IMR-90 (cell line): ENCODE results near the gene CNOT2. TPM values are rescaled to one million over a fixed set of nuclear protein-coding genes. Genes with fewer than 3 reads are reported as not detected.
A peak's percentile ranks its signal among the peaks of the same experiment; 100 is the strongest.

Source experiments
- ATAC-seq: fragments of 200-7000 bp; cut with Tn5 transposase; 2 replicates; pipeline ENCODE4 v1.9.1; 2020; ENCODE audit warnings: low read depth, mild to moderate bottlenecking, moderate library complexity
- BruUV-seq: library from RNA; stranded (reverse); fragments of 400-500 nt; replicated peaks from 2 replicates; lab custom pipeline; 2021; lab: Mats Ljungman, UMichigan
- CTCF ChIA-PET: fragments of 300-600 bp; formaldehyde crosslinking; extraction: SDS; loops from one replicate; lab custom pipeline; 2021; ENCODE audit warnings: antibody characterized with exemption; lab: Yijun Ruan, JAX
- POLR2A ChIA-PET: fragments of 300-600 bp; sonication (Branson Sonifier 250); formaldehyde crosslinking; loops from one replicate; lab custom pipeline; 2022; ENCODE audit warnings: antibody characterized with exemption; ENCODE audit not compliant: unreplicated experiment; lab: Charles Lee
- DNase-seq: peaks from one replicate; pipeline ENCODE4 v3.0.0; 2013
- H2AFZ ChIP-seq: replicated peaks from 2 replicates; pipeline ENCODE3; 2013; ENCODE audit warnings: low read length, mild to moderate bottlenecking; ENCODE audit not compliant: poor library complexity
- H2AK5ac ChIP-seq: 2 replicates; pipeline ENCODE4 v1.6.1; 2013; ENCODE audit warnings: low read depth, low read length, inconsistent platforms
- H2AK9ac ChIP-seq: replicated peaks from 2 replicates; pipeline ENCODE3; 2013; ENCODE audit warnings: mild to moderate bottlenecking, low read depth, low read length, moderate library complexity; ENCODE audit not compliant: poor library complexity
- H2BK120ac ChIP-seq: 2 replicates; pipeline ENCODE4 v1.6.1; 2013; ENCODE audit warnings: low read depth, low read length, inconsistent platforms
- H2BK15ac ChIP-seq: 3 replicates; pipeline ENCODE4 v1.6.1; 2013; ENCODE audit warnings: low read depth, low read length, inconsistent platforms
- H2BK20ac ChIP-seq: 2 replicates; pipeline ENCODE4 v1.6.1; 2013; ENCODE audit warnings: low read depth, mild to moderate bottlenecking, inconsistent platforms, low read length, moderate library complexity
- H2BK5ac ChIP-seq: 2 replicates; pipeline ENCODE4 v1.6.1; 2013; ENCODE audit warnings: mild to moderate bottlenecking, low read depth, low read length, inconsistent platforms; ENCODE audit not compliant: poor library complexity, severe bottlenecking
- H3K14ac ChIP-seq: replicated peaks from 2 replicates; pipeline ENCODE4 v1.6.1; 2013; ENCODE audit warnings: low read depth, low read length, inconsistent platforms
- H3K18ac ChIP-seq: 2 replicates; pipeline ENCODE4 v1.6.1; 2013; ENCODE audit warnings: low read depth, low read length, control low read depth
- H3K23ac ChIP-seq: 2 replicates; pipeline ENCODE4 v1.6.1; 2013; ENCODE audit warnings: low read depth, low read length, inconsistent platforms
- H3K27ac ChIP-seq: 2 replicates; pipeline ENCODE4 v1.5.1; 2013; ENCODE audit warnings: mild to moderate bottlenecking, control low read depth, low read length; ENCODE audit not compliant: insufficient read depth
- H3K27me3 ChIP-seq: 2 replicates; pipeline ENCODE4 v1.6.1; 2013; ENCODE audit warnings: low read length; ENCODE audit not compliant: control insufficient read depth, insufficient read depth
- H3K36me3 ChIP-seq: 2 replicates; pipeline ENCODE4 v1.6.1; 2013; ENCODE audit warnings: low read length, mixed read lengths; ENCODE audit not compliant: control insufficient read depth, insufficient read depth
- H3K4ac ChIP-seq: 2 replicates; pipeline ENCODE4 v1.6.1; 2013; ENCODE audit warnings: low read depth, low read length, inconsistent platforms
- H3K4me1 ChIP-seq: 2 replicates; pipeline ENCODE4 v1.6.1; 2013; ENCODE audit warnings: low read length, mixed read lengths; ENCODE audit not compliant: control insufficient read depth, insufficient read depth
- H3K4me2 ChIP-seq: 2 replicates; pipeline ENCODE4 v1.6.1; 2013; ENCODE audit warnings: low read depth, mild to moderate bottlenecking, control low read depth, low read length, moderate library complexity
- H3K4me3 ChIP-seq: 2 replicates; pipeline ENCODE4 v1.5.1; 2013; ENCODE audit warnings: low read depth, mild to moderate bottlenecking, control low read depth, low read length, moderate library complexity; ENCODE audit not compliant: insufficient read depth
- H3K56ac ChIP-seq: 2 replicates; pipeline ENCODE4 v1.6.1; 2013; ENCODE audit warnings: low read length, inconsistent platforms; ENCODE audit not compliant: insufficient read depth; ENCODE audit errors: extremely low read depth
- H3K79me1 ChIP-seq, 2 experiments: 2 replicates each; pipeline ENCODE4 v1.6.1; 2013; ENCODE audit warnings: low read length in 2 of 2, inconsistent platforms in 1 of 2, low read depth in 1 of 2
- H3K9ac ChIP-seq: 2 replicates; pipeline ENCODE4 v1.6.1; 2013; ENCODE audit warnings: low read depth, low read length, control low read depth
- H3K9me1 ChIP-seq: 2 replicates; pipeline ENCODE4 v1.6.1; 2013; ENCODE audit warnings: low read length, inconsistent platforms; ENCODE audit not compliant: insufficient read depth
- H3K9me3 ChIP-seq: 2 replicates; pipeline ENCODE4 v1.6.1; 2013; ENCODE audit warnings: low read length; ENCODE audit not compliant: control insufficient read depth, insufficient read depth
- H4K20me1 ChIP-seq: 2 replicates; pipeline ENCODE4 v1.6.1; 2013; ENCODE audit warnings: low read length, inconsistent platforms; ENCODE audit not compliant: insufficient read depth
- H4K5ac ChIP-seq: 2 replicates; pipeline ENCODE4 v1.6.1; 2013; ENCODE audit warnings: mild to moderate bottlenecking, low read depth, low read length, control low read depth
- H4K8ac ChIP-seq, 2 experiments: 2 replicates each; pipeline ENCODE4 v1.6.1; 2013; ENCODE audit warnings: low read depth in 2 of 2, low read length in 2 of 2, control low read depth in 1 of 2, inconsistent platforms in 1 of 2
- H4K91ac ChIP-seq: 2 replicates; pipeline ENCODE4 v1.6.1; 2013; ENCODE audit warnings: low read depth, low read length, inconsistent platforms; ENCODE audit not compliant: insufficient read depth
- CTCF ChIP-seq: conservative IDR thresholded peaks from 2 replicates; pipeline ENCODE4 v1.5.1; 2012; ENCODE audit warnings: mild to moderate bottlenecking, low read depth, low read length, improper control_type of control experiment
- ELK1 ChIP-seq: fragments of 150-350 bp; IDR thresholded peaks from 2 replicates; pipeline ENCODE4 v1.6.1; 2016; ENCODE audit warnings: low read depth, mild to moderate bottlenecking, low read length, moderate library complexity, borderline replicate concordance
- NFE2L2 ChIP-seq: fragments of 150-350 bp; IDR thresholded peaks from 2 replicates; pipeline ENCODE4 v1.6.1; 2016; ENCODE audit warnings: low read depth, mild to moderate bottlenecking, low read length
- POLR2A ChIP-seq: IDR thresholded peaks from 2 replicates; pipeline ENCODE4 v1.6.1; 2012; ENCODE audit warnings: mild to moderate bottlenecking, low read depth, low read length
- RCOR1 ChIP-seq: IDR thresholded peaks from 2 replicates; pipeline ENCODE4 v1.6.1; 2012; ENCODE audit warnings: mild to moderate bottlenecking, low read length, improper control_type of control experiment; ENCODE audit not compliant: insufficient replicate concordance
- SMC3 ChIP-seq: fragments of 150-350 bp; IDR thresholded peaks from 2 replicates; pipeline ENCODE4 v1.6.1; 2016; ENCODE audit warnings: low read depth, mild to moderate bottlenecking, antibody characterized with exemption, low read length, moderate library complexity
- WGBS, 2 experiments: methylation state at CpG; one replicate each; pipeline versions ENCODE4 v1.1.5 to v1.1.7; 2013; ENCODE audit warnings: missing lambda C conversion rate in 2 of 2; ENCODE audit not compliant: insufficient read length in 1 of 2; ENCODE audit errors: extremely low coverage in 2 of 2; 5-methylcytosine and 5-hydroxymethylcytosine counted together
- dilution Hi-C: fragments of 300-500 bp; cut with HindIII; formaldehyde crosslinking; loops from one replicate; pipeline ENCODE4 v1.14.3; 2018; ENCODE audit warnings: low sequenced_read_pairs; ENCODE audit not compliant: unreplicated experiment
- in situ Hi-C: fragments of 300-500 bp; cut with MboI; formaldehyde crosslinking; loops from 3 replicates; pipeline ENCODE4 v1.14.3; 2019; ENCODE audit warnings: low sequenced_read_pairs, inconsistent platforms, mixed read lengths
- intact Hi-C: fragments of 100-400 bp; cut with micrococcal nuclease; formaldehyde crosslinking; loops from 2 replicates; pipeline ENCODE4 v1.10.0; 2022
- polyA plus RNA-seq, 3 experiments: library from polyadenylated mRNA; depleted of rRNA; stranded (reverse); fragments of >200 nt; gene quantifications; 2 replicates each; pipeline ENCODE4 v1.2.3, GENCODE V29; 2012; ENCODE audit warnings: low replicate concordance in 1 of 3
- total RNA-seq: library from RNA; depleted of rRNA; stranded (reverse); fragments of >200 nt; gene quantifications from 2 replicates; pipeline ENCODE4 v1.2.3, GENCODE V29; 2012

CNOT2 gene
- total and polyA plus RNA-seq, 2 of the 4 experiments (the other 2 are of a cell fraction), result 63.4 to 159 TPM

- peaks cover 10% of the 10 kb centered on the region for H3K4me1 ChIP-seq
These were observed 8.4 kb downstream of the CNOT2 start for GRCh38 chr12:70251661-70252060.

More at GRCh38 chr12:70251661-70252060, 8.4 kb downstream of the CNOT2 start:
- H3K14ac ChIP-seq, result no peak overlapping the region
- peaks cover 9 to 41% of the 10 kb centered on the region in 2 experiments; a peak in 3 of 4 replicates for H3K79me1 ChIP-seq
- peaks cover 3% of the 10 kb centered on the region; the same call in 1 of the 2 replicates for H3K9me1 ChIP-seq
- in situ Hi-C loops (no loop called here), dilution Hi-C loops (no loop called here), intact Hi-C loops (no loop called here)
- H2AK5ac ChIP-seq, result no peak overlapping the region
- no peak overlapping the region for H3K9ac ChIP-seq
- peak; percentile 18 for DNase-seq
- no peak for TF ChIP-seq RCOR1
- TF ChIP-seq SMC3, result no peak
- no peak for TF ChIP-seq CTCF
- TF ChIP-seq POLR2A, result no peak
- TF ChIP-seq NFE2L2, result no peak
- TF ChIP-seq ELK1, result no peak
- no peak overlapping the region for H4K91ac ChIP-seq
- no peak overlapping the region for H4K8ac ChIP-seq
- no peak overlapping the region for H2BK15ac ChIP-seq
- H3K18ac ChIP-seq, result no peak overlapping the region
- no peak overlapping the region for H3K4me3 ChIP-seq
- ATAC-seq, result no peak
- peak overlapping the region; percentile 68 for H2BK5ac ChIP-seq
- no peak overlapping the region for H3K23ac ChIP-seq
- no peak overlapping the region for H2BK120ac ChIP-seq
- H2AFZ ChIP-seq, result no peak overlapping the region
- no peak overlapping the region for H2AK9ac ChIP-seq
- no peak overlapping the region for H3K56ac ChIP-seq
- no peak overlapping the region for H3K4ac ChIP-seq
- no TSS peak for BruUV-seq
- WGBS, 2 experiments, result no CpG with 5 or more reads among the region's 2 CpGs
- peaks cover 64% of the 10 kb centered on the region for H4K20me1 ChIP-seq
- POLR2A ChIA-PET, result no interaction called here
- no peaks in the 10 kb centered on the region for H3K9me3 ChIP-seq
- CTCF ChIA-PET, result interaction anchor here (0.6 kb wide), 1 partner anchor 1495 kb away, joined by 3 read pairs; no protein-coding TSS in a partner anchor
- H2BK20ac ChIP-seq, result no peak overlapping the region
- H3K27ac ChIP-seq, result no peak overlapping the region
- H3K4me2 ChIP-seq, result 0 out of 2 replicates have a peak overlapping the region, but pooled peaks have one; percentile 59
- no peak overlapping the region for H4K5ac ChIP-seq
- H3K36me3 ChIP-seq, result no peaks in the 10 kb centered on the region
- H3K27me3 ChIP-seq, result no peaks in the 10 kb centered on the region
